ENCODE measurements around the gene PCDHA3. TPM values are rescaled to one million over a fixed set of nuclear protein-coding genes. Genes with fewer than 3 reads are reported as not detected.

PCDHA3 gene
- total RNA-seq (2022; extraction: Qiagen RNA extraction) = 0.69 to 1.1 TPM (median 0.82 TPM) in 5 replicates

DNA sequence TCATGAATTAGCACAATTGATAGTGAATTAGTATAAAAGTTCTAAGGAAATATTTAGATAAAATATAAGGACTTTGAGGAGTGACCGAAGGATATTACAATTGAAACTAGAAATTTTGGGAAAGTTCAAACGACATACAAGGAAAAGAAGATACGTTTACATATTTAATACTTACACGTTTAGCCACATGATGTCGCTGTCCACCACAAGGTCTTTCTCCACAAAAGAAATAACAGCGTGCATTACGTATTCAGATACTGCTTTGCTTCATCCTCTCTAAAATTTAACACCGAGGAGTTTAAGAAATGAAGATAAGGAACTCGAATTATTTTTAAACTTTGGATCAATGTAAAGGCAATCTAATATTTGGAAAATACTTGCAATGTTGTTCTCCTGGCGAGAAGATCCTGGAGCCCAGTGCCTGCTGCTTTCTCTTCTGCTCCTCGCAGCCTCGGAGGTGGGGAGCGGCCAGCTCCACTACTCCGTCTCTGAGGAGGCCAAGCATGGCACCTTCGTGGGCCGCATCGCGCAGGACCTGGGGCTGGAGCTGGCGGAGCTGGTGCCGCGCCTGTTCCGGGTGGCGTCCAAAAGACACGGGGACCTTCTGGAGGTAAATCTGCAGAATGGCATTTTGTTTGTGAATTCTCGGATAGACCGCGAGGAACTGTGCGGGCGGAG is at the start of gene PCDHA3:
PCDHA3 (plus strand) TSS at position 242 of the 678 bp plus-strand sequence.

DNA sequence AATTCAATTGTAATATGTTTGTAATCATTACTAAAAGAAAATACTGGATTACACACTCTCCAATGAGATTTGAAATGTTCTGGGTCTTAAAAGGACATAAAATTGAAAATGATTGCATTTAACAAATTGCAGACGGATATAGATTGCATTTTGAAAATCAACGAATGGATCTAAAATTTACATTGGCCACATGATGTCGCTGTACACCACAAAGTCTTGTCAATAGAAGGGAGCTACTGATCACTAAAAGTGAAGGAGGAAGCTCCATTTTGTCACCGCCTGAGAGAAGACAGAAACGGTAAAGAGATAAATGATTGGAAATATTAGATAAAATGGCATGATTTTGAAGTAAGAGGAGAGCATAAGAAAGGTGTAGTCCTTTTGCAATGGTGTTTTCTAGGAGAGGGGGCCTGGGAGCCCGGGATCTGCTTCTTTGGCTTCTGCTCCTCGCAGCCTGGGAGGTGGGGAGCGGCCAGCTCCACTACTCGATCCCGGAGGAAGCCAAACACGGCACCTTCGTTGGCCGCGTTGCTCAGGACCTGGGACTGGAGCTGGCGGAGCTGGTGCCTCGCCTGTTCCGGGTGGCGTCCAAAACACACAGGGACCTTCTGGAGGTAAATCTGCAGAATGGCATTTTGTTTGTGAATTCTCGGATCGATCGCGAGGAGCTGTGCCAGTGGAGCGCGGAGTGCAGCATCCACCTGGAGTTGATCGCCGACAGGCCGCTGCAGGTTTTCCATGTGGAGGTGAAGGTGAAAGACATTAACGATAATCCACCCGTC is 14.8 kb upstream of the PCDHA3 start, which contains the start of gene PCDHA1:
PCDHA1 (plus strand) TSS at position 236 of the 782 bp plus-strand sequence.

DNA sequence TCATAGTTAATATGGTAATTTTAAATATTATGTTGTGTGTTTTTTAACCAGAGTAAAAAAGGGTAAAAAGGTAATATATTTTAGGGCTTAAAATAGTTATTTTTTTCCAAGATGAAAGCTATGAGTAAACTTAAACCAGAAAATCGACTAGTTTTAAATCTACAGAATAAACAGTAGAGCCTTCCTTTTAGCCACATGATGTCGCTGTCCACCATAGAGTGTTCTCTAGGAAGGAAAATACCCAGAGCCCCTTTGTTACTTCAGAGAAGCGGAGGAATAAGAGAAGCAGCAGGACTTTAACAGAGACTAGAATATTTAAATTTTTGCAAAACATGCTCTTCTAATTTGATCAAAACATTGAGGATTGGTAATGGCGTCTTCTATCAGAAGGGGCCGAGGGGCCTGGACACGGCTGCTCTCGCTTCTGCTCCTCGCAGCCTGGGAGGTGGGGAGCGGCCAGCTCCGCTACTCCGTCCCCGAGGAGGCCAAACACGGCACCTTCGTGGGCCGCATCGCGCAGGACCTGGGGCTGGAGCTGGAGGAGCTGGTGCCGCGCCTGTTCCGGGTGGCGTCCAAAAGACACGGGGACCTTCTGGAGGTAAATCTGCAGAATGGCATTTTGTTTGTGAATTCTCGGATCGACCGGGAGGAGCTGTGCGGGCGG is 6.1 kb upstream of the PCDHA3 start, which contains the start of gene PCDHA2:
PCDHA2 (plus strand) TSS at position 258 of the 664 bp plus-strand sequence.

DNA sequence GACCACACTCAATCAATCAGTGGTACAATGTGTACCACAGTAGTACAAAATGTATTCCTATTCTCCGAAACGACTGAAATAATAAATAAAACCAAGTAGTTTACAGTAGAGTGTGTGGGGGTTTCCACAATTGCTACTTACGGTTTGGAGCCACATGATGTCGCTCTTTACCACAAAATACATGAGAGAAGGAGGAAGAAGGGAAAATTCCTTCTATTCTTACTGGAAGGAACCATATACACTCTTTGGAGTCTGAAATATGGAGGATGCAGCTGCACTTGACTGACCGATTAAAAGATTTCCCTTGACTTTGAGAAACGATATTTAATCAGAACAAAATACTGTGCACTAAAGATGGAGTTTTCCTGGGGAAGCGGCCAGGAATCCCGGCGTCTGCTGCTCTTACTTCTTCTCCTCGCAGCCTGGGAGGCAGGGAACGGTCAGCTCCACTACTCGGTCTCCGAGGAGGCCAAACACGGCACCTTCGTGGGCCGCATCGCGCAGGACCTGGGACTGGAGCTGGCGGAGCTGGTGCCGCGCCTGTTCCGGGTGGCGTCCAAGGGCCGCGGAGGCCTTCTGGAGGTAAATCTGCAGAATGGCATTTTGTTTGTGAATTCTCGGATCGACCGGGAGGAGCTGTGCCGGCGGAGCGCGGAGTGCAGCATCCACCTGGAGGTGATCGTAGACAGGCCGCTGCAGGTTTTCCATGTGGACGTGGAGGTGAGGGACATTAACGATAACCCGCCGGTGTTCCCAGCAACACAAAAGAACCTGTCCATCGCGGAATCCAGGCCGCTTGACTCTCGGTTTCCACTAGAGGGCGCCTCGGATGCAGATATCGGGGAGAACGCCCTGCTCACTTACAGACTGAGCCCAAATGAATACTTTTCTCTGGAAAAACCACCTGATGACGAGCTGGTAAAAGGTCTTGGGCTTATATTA is 6.2 kb downstream of the PCDHA3 start, which contains the start of gene PCDHA4:
PCDHA4 (plus strand) TSS at position 235 of the 942 bp plus-strand sequence.

DNA sequence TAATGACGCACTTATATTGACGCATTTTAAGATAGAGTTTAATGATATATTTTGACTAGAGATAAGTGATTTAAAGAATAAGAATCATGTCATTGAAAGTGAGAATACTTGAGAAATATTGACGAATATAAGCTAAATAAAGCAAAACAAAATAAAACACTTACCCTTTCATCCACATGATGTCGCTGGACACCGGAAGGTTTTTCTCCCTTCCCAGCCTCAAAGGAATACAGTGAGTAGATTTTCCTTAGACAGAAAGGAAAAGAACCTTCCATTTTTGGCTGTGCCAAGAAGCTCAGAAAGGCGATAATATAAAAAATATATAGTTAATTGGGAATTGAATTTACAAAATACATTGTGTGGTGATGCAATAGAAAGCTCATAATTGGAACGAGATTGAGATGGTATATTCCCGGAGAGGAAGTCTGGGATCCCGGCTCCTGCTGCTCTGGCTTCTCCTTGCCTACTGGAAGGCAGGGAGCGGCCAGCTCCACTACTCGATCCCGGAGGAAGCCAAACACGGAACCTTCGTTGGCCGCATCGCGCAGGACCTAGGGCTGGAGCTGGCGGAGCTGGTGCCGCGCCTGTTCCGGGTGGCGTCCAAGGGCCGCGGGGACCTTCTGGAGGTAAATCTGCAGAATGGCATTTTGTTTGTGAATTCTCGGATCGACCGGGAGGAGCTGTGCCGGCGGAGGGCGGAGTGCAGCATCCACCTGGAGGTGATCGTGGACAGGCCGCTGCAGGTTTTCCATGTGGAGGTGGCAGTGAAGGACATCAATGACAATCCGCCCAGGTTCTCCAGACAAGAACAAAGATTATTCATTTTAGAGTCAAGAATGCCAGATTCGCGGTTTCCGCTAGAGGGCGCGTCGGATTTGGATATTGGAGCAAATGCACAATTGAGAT is 20.8 kb downstream of the PCDHA3 start, which contains the start of gene PCDHA5:
PCDHA5 (plus strand) TSS at position 239 of the 906 bp plus-strand sequence.

DNA sequence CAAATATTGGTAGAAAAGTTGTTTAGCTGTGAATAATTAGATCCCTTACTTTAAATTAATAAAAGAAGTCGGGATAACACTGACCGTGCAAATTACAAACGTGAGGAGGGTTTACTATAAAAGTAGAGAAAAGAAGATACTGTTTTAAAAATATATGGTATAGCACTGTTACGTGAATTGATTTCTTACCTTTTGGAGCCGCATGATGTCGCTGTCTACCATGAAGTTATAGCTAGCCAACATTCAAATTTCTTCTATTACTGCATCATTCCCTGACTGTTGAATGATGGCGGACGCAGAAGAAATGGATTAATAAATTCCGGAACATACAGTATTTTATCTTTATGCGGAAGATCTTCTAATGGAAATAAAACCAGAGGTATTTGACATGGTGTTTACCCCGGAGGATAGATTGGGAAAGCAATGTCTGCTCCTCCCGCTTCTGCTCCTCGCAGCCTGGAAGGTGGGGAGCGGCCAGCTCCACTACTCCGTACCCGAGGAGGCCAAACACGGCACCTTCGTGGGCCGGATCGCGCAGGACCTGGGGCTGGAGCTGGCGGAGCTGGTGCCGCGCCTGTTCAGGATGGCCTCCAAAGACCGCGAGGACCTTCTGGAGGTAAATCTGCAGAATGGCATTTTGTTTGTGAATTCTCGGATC is 27.0 kb downstream of the PCDHA3 start, which contains the start of gene PCDHA6:
PCDHA6 (plus strand) TSS at position 257 of the 658 bp plus-strand sequence; CDS start at position 389, 132 bp downstream.

DNA sequence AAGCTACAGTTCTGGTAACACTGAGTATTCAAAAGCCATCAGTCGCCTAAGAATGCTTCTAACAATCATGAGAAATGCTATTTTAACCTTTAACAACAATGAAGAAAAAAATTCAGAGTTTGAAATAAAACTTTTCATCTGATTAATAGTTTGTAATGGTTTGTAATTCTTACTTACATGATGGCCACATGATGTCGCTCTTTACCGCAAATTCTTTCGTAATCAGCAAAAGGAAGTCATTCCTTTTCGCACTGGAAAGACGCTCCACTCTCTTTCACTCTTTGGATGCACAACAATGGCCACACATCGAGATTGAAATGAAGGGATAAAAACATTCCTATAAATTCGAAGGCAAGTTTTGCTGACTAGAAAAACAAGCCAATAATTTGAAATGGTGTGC is 33.1 kb downstream of the PCDHA3 start, which contains the start of gene PCDHA7:
PCDHA7 (plus strand) TSS at position 277 of the 400 bp plus-strand sequence; CDS start at position 392, 115 bp downstream.

DNA sequence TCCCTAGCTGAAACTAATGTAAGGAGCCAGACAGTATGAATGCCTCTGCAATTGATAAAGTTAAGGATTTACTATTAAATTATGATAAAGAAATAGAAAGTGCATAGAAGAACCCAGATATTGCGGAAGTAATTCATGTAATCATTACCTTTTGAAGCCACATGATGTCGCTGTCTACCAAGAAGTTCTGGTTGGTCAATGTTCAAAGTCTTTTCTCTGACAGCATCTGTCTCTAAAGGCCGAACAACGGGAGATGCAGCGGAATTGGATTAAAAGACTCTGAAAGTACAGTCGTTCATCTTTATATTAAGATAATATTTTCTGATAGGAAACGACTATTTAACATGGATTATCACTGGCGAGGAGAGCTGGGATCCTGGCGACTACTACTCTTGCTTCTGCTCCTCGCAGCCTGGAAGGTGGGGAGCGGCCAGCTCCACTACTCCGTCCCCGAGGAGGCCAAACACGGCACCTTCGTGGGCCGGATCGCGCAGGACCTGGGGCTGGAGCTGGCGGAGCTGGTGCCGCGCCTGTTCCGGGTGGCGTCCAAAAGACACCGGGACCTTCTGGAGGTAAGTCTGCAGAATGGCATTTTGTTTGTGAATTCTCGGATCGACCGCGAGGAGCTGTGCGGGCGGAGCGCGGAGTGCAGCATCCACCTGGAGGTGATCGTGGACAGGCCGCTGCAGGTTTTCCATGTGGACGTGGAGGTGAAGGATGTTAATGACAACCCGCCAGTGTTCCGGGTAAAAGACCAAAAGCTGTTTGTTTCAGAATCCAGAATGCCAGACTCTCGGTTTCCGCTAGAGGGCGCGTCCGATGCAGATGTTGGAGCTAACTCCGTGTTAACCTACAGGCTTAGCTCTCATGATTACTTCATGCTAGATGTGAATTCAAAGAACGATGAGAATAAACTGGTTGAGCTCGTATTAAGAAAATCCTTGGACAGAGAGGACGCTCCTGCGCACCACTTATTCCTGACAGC is 40.4 kb downstream of the PCDHA3 start, which contains the start of gene PCDHA8:
PCDHA8 (plus strand) TSS at position 210 of the 985 bp plus-strand sequence; CDS start at position 345, 135 bp downstream.

DNA sequence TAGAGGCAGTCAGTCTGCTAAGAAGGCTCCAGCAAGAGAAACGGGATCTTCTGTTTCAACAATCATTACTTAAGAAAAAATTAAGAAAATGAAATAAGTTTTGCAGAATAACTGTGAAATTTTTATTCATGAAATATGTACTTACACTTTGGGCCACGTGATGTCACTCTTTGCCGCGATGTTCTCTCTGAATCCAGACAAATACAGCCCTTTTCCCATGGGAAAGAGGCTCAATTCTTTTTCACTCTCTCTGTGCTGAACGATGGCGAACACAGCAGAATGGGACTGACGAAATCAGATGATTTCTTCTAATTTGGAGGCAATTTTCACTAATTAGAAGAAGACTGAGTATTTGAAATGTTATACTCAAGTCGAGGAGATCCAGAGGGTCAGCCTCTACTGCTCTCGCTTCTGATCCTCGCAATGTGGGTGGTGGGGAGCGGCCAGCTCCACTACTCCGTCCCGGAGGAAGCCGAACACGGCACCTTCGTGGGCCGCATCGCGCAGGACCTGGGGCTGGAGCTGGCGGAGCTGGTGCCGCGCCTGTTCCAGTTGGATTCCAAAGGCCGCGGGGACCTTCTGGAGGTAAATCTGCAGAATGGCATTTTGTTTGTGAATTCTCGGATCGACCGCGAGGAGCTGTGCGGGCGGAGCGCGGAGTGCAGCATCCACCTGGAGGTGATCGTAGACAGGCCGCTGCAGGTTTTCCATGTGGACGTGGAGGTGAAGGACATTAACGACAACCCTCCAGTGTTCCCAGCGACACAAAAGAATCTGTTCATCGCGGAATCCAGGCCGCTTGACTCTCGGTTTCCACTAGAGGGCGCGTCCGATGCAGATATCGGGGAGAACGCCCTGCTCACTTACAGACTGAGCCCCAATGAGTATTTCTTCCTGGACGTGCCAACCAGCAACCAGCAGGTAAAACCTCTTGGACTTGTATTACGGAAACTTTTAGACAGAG is 47.6 kb downstream of the PCDHA3 start, which contains the start of gene PCDHA9:
PCDHA9 (plus strand) TSS at position 244 of the 964 bp plus-strand sequence; CDS start at position 358, 114 bp downstream.

Other genes with a start within 250 kb of the PCDHA3 start
- gene SRA1, start 243.6 kb upstream of the PCDHA3 start, total RNA-seq (2022; extraction: Qiagen RNA extraction) = 37.0 to 43.4 TPM (median 40.9 TPM) in 5 replicates
- gene APBB3, start 236.5 kb upstream of the PCDHA3 start, total RNA-seq (2022; extraction: Qiagen RNA extraction) = 2.9 to 6.0 TPM (median 5.6 TPM) in 5 replicates
- 64.1 to 84.6 TPM (median 81.5 TPM) in 5 replicates for gene SLC35A4, start 236.2 kb upstream of the PCDHA3 start, total RNA-seq (2022; extraction: Qiagen RNA extraction)
- 2.6 to 3.4 TPM (median 3.0 TPM) in 5 replicates for gene CD14, start 167.9 kb upstream of the PCDHA3 start, total RNA-seq (2022; extraction: Qiagen RNA extraction)
- 8.1 to 14.2 TPM (median 10.8 TPM) in 5 replicates for gene TMCO6, start 161.6 kb upstream of the PCDHA3 start, total RNA-seq (2022; extraction: Qiagen RNA extraction)
- 87.2 to 125 TPM (median 90.7 TPM) in 5 replicates for gene NDUFA2, start 153.4 kb upstream of the PCDHA3 start, total RNA-seq (2022; extraction: Qiagen RNA extraction)
- gene IK, start 153.2 kb upstream of the PCDHA3 start, total RNA-seq (2022; extraction: Qiagen RNA extraction) = 101 to 114 TPM (median 104 TPM) in 5 replicates
- 24.6 to 32.8 TPM (median 31.8 TPM) in 5 replicates for gene WDR55, start 136.2 kb upstream of the PCDHA3 start, total RNA-seq (2022; extraction: Qiagen RNA extraction)
- 0.37 to 0.72 TPM (median 0.49 TPM) in 5 replicates for gene DND1, start 127.5 kb upstream of the PCDHA3 start, total RNA-seq (2022; extraction: Qiagen RNA extraction)
- 75.3 to 80.9 TPM (median 78.3 TPM) in 5 replicates for gene HARS1, start 109.7 kb upstream of the PCDHA3 start, total RNA-seq (2022; extraction: Qiagen RNA extraction)
- 35.2 to 39.8 TPM (median 37.8 TPM) in 5 replicates for gene HARS2, start 109.6 kb upstream of the PCDHA3 start, total RNA-seq (2022; extraction: Qiagen RNA extraction)
- gene ZMAT2, start 100.6 kb upstream of the PCDHA3 start, total RNA-seq (2022; extraction: Qiagen RNA extraction) = 87.0 to 126 TPM (median 90.9 TPM) in 5 replicates
- gene PCDHA1, start 14.9 kb upstream of the PCDHA3 start, total RNA-seq (2022; extraction: Qiagen RNA extraction) = 0.08 to 0.21 TPM (median 0.18 TPM) in 5 replicates
- gene PCDHA2, start 6.2 kb upstream of the PCDHA3 start, total RNA-seq (2022; extraction: Qiagen RNA extraction) = 0.02 to 0.09 TPM (median 0.06 TPM) in 5 replicates
- gene PCDHA4, start 6.0 kb downstream of the PCDHA3 start, total RNA-seq (2022; extraction: Qiagen RNA extraction) = 1.4 to 2.3 TPM (median 1.8 TPM) in 5 replicates
- 0.52 to 0.95 TPM (median 0.85 TPM) in 5 replicates for gene PCDHA5, start 20.6 kb downstream of the PCDHA3 start, total RNA-seq (2022; extraction: Qiagen RNA extraction)
- gene PCDHA6, start 26.9 kb downstream of the PCDHA3 start, total RNA-seq (2022; extraction: Qiagen RNA extraction) = 0.03 to 0.13 TPM (median 0.04 TPM) in 5 replicates
- 0.07 to 0.16 TPM (median 0.12 TPM) in 5 replicates for gene PCDHA7, start 33.2 kb downstream of the PCDHA3 start, total RNA-seq (2022; extraction: Qiagen RNA extraction)
- gene PCDHA8, start 40.1 kb downstream of the PCDHA3 start, total RNA-seq (2022; extraction: Qiagen RNA extraction) = 0.03 to 0.06 TPM (median 0.04 TPM) in 5 replicates
- 0.01 TPM in 1 of 5 replicates, not detected in the others for gene PCDHA9, start 47.3 kb downstream of the PCDHA3 start, total RNA-seq (2022; extraction: Qiagen RNA extraction)
- under 0.01 to 0.05 TPM (median 0.02 TPM) in 3 of 5 replicates, not detected in the others for gene PCDHA10, start 54.8 kb downstream of the PCDHA3 start, total RNA-seq (2022; extraction: Qiagen RNA extraction)
- gene PCDHA11, start 67.9 kb downstream of the PCDHA3 start, total RNA-seq (2022; extraction: Qiagen RNA extraction) = 0.07 to 0.34 TPM (median 0.11 TPM) in 5 replicates
- 2.8 to 3.7 TPM (median 2.9 TPM) in 5 replicates for gene PCDHA12, start 74.3 kb downstream of the PCDHA3 start, total RNA-seq (2022; extraction: Qiagen RNA extraction)
- gene PCDHA13, start 81.1 kb downstream of the PCDHA3 start, total RNA-seq (2022; extraction: Qiagen RNA extraction) = 0.04 to 0.09 TPM (median 0.06 TPM) in 4 of 5 replicates, not detected in the other
- gene PCDHAC1, start 125.2 kb downstream of the PCDHA3 start, total RNA-seq (2022; extraction: Qiagen RNA extraction) = 1.5 to 2.7 TPM (median 2.2 TPM) in 5 replicates
- gene PCDHAC2, start 165.4 kb downstream of the PCDHA3 start, total RNA-seq (2022; extraction: Qiagen RNA extraction) = 3.2 to 4.6 TPM (median 4.2 TPM) in 5 replicates